Suprapubic skin (tissue), 4 donors: ENCODE data around the gene ESPNL. TPM values are rescaled to one million over a fixed set of nuclear protein-coding genes. Genes with fewer than 3 reads are reported as not detected.
"Not testable (repeated sequence)": the region's sequence is repeated elsewhere in the genome, so short reads cannot be mapped to it uniquely, and the experiment has no call there.

ENCODE experiments used
- DNase-seq, 2 donors: peaks; one replicate each; pipeline ENCODE4 v3.0.0-alpha.2; 2019; ENCODE audit warnings: low spot score in 2 of 2
- H3K27ac ChIP-seq: fragments of 200-600 bp; sonication (generic); one replicate; pipeline ENCODE4 v1.5.1; 2019
- H3K27me3 ChIP-seq: fragments of 200-600 bp; sonication (generic); one replicate; pipeline ENCODE4 v1.5.1; 2019
- H3K36me3 ChIP-seq: fragments of 200-600 bp; sonication (generic); one replicate; pipeline ENCODE4 v1.5.1; 2019
- H3K4me1 ChIP-seq: fragments of 200-600 bp; sonication (generic); one replicate; pipeline ENCODE4 v1.5.1; 2019
- H3K4me3 ChIP-seq: fragments of 200-600 bp; sonication (generic); one replicate; pipeline ENCODE4 v1.5.1; 2019; ENCODE audit warnings: mild to moderate bottlenecking
- H3K9me3 ChIP-seq: fragments of 200-600 bp; sonication (generic); one replicate; pipeline ENCODE4 v1.5.1; 2019
- EP300 ChIP-seq: sonication (generic); formaldehyde crosslinking; IDR thresholded peaks from one replicate; pipeline ENCODE4 v1.6.1; 2017; ENCODE audit warnings: antibody characterized with exemption
- POLR2A ChIP-seq, 2 donors: fragments of 450-650 bp; IDR thresholded peaks; one replicate each; pipeline ENCODE4 v1.6.1; 2017; ENCODE audit warnings: antibody characterized with exemption in 2 of 2, mild to moderate bottlenecking in 2 of 2, moderate library complexity in 2 of 2
- POLR2AphosphoS5 ChIP-seq, 3 donors: sonication (generic); formaldehyde crosslinking; IDR thresholded peaks; one replicate each; pipeline ENCODE4 v1.6.1; 2017; ENCODE audit warnings: antibody characterized with exemption in 3 of 3
- whole genome bisulfite sequencing: methylation state at CpG from one replicate; pipeline ENCODE4 v1.1.5; 2018; 5-methylcytosine and 5-hydroxymethylcytosine counted together
- total RNA-seq, 4 donors: library from RNA; depleted of rRNA; stranded (reverse); fragments of >200 nt; gene quantifications; one replicate each; pipeline ENCODE4 v1.1.0, GENCODE V29; 2016
- TF ChIP-seq, protein P1 (sequence below), 2 donors: fragments of 200-600 bp in 1 of 2; fragments of 450-650 bp in 1 of 2; sonication (generic) in 1 of 2; IDR thresholded peaks; one replicate each; pipeline ENCODE4 v1.5.1; 2016 to 2019; ENCODE audit warnings: antibody characterized with exemption in 2 of 2, mild to moderate bottlenecking in 1 of 2, moderate library complexity in 1 of 2

ESPNL gene
- total RNA-seq, 4 donors from 2014 or later = 0.25 to 0.56 TPM; not detected in 2

DNA sequence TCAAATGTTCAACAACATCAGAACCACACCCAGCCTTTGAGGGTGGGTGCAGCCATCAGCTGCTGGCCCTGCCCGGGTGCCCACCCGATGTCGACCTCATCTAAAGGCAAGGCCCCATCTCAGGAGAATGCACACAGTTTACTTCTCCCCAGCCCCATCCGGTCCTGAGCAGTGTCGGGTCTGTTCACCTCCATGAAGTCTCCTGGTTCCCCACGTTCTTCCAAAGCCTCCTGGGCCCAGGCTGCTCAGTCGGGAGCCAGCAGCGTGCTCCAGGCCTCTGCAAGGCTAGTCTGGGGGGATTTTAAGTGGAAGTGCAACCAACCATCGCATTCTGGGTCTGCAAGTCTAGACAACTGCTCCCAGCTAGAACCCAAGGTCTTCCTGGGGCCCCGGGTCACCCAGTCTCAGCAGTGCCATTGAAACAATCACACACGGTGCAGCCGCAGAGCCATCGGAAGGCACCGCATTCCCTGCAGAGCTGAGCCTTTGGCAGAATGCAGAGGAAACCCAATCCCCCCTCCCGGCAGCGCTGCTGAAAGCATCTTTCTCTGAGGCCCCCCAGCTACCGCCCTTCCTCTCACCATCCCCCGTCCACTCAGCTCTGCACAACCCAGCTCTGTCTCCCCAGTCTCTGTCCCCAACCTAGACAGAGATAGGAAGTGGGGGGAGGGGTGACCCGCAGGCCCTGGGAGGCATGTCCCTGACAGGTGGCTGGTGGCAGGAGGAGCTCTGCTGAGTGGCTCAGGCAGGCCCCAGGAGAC lies 8.5 kb downstream of the ESPNL start:
- no peak for TF ChIP-seq POLR2A (IDR thresholded peaks at IDR 0.05)
- TF ChIP-seq, protein P1, sequence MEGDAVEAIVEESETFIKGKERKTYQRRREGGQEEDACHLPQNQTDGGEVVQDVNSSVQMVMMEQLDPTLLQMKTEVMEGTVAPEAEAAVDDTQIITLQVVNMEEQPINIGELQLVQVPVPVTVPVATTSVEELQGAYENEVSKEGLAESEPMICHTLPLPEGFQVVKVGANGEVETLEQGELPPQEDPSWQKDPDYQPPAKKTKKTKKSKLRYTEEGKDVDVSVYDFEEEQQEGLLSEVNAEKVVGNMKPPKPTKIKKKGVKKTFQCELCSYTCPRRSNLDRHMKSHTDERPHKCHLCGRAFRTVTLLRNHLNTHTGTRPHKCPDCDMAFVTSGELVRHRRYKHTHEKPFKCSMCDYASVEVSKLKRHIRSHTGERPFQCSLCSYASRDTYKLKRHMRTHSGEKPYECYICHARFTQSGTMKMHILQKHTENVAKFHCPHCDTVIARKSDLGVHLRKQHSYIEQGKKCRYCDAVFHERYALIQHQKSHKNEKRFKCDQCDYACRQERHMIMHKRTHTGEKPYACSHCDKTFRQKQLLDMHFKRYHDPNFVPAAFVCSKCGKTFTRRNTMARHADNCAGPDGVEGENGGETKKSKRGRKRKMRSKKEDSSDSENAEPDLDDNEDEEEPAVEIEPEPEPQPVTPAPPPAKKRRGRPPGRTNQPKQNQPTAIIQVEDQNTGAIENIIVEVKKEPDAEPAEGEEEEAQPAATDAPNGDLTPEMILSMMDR (IDR thresholded peaks at IDR 0.05) = no peak
- TF ChIP-seq POLR2AphosphoS5 (IDR thresholded peaks at IDR 0.05) = no peak
- no peak for TF ChIP-seq EP300
- peak; percentile 40 to 75 for DNase-seq
- 54% methylated on average over 18 of the region's 19 CpGs for WGBS
- H3K27ac ChIP-seq = no peak overlapping the region
- no peaks in the 10 kb centered on the region for H3K4me1 ChIP-seq
- H3K9me3 ChIP-seq = peaks cover 5% of the 10 kb centered on the region
- H3K27me3 ChIP-seq = peaks cover 4% of the 10 kb centered on the region
- H3K4me3 ChIP-seq = no peak overlapping the region
- no peaks in the 10 kb centered on the region for H3K36me3 ChIP-seq

DNA sequence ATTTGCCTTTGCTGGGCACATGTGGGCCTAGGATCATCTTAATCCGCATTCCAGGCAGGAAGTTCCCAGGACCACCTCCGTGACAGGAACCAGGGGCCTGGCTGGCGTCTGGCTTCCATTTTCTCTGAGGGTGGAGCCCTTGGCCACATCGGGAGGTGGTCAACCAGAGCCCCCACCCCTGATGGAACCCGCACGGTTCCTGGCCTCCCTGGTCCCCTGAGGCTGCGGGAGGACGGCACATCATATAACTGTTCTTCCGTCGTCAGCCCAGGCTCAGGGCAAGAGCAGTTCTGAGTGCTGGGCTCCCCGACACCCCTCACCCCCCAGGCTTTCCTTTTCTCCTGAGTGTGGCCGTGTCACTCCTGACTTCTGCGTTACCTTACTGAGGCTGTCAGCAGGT lies 13.5 kb downstream of the ESPNL start:
- Histone ChIP-seq H3K36me3 (no peaks in the 10 kb centered on the region), H3K4me1 (no peaks in the 10 kb centered on the region), H3K27ac (no peak overlapping the region), H3K9me3 (peaks cover 5% of the 10 kb centered on the region), H3K27me3 (peaks cover 17% of the 10 kb centered on the region), H3K4me3 (no peak overlapping the region)
- TF ChIP-seq EP300 = no peak
- TF ChIP-seq, protein P1 (IDR thresholded peaks at IDR 0.05) = no peak
- no peak for TF ChIP-seq POLR2AphosphoS5 (IDR thresholded peaks at IDR 0.05)
- no peak for TF ChIP-seq POLR2A (IDR thresholded peaks at IDR 0.05)
- 86% methylated on average over 11 of the region's 13 CpGs for WGBS
- DNase-seq = peak in 1 of 2 donors; percentile 51

DNA sequence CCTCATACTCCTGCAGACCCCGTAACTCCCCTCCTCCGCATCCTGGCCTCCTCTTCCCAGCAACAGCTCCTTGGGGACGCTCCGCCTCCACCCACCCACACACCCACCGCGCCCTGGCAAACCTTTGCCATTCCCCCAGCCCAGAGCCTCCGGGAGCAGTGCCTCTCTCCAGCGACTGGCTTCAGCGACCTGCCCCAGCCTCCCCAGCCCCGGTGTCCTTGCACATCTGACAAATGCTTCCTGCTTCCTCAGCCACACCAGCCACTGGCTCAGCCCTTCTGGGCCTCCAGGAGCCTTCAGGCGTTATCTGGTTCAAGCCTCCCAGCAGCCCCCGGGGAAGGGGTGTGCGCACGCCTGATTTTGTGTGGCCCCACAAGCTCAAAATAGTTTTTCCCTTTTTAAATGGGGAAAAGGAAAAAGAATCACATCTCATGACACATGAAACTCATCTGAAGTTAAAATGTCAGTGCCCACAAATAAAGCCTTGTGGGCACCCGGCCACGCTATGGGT lies 14.2 kb downstream of the ESPNL start:
- peaks cover 5% of the 10 kb centered on the region for H3K9me3 ChIP-seq
- H3K27me3 ChIP-seq = peaks cover 17% of the 10 kb centered on the region
- H3K4me1 ChIP-seq = no peaks in the 10 kb centered on the region
- DNase-seq = no peak
- no peaks in the 10 kb centered on the region for H3K36me3 ChIP-seq
- H3K27ac ChIP-seq = no peak overlapping the region
- no peak overlapping the region for H3K4me3 ChIP-seq
- WGBS = 80% methylated on average over 16 of the region's 16 CpGs
- TF ChIP-seq EP300 (no peak), POLR2A (IDR thresholded peaks at IDR 0.05) (no peak), POLR2AphosphoS5 (IDR thresholded peaks at IDR 0.05) (no peak)
- TF ChIP-seq, protein P1 (IDR thresholded peaks at IDR 0.05) = no peak

DNA sequence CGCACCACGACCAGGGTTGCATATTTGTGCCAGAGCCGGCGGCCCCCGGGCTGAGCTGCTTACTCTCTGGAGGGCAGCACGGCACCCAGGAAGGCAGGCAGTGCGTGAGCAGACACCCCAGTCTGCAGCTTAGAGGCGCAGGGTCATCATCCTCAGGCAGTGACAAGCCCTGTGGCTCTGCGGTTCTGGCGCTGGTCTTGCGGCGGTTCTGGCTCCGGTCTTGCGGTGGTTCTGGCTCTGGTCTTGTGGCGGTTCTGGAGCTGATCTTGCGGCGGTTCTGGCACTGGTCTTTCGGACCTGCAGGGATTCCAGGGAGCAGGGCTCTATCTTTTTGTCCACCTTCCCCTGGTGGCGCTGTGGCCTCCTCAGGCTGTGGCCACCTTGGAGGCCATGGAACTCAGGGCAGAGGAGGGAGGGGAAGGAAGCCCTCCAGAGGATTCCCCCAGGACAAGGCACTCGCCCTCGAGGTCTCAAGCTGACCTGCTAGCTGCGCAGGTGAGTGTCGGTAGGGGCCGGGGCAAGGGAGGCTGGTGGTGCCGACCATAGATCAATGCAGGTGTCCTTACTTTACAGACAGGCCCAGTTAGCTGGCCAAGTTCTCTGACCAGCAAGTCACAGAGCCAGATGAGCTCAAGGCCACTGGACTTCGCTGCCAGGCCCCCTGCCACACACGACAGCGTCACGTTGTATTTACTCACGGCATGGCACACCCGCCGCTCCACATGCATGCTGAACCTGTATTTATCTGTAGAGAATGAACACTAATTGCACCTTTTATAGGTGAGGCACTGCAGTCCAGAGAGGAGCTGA lies 14.9 kb downstream of the ESPNL start:
- Histone ChIP-seq H3K27me3 (peaks cover 23% of the 10 kb centered on the region), H3K9me3 (peaks cover 5% of the 10 kb centered on the region), H3K4me3 (no peak overlapping the region), H3K36me3 (no peaks in the 10 kb centered on the region), H3K4me1 (no peaks in the 10 kb centered on the region), H3K27ac (no peak overlapping the region)
- WGBS = 88% methylated on average over 15 of the region's 32 CpGs
- TF ChIP-seq POLR2AphosphoS5 (IDR thresholded peaks at IDR 0.05) (no peak), EP300 (no peak), POLR2A (IDR thresholded peaks at IDR 0.05) (no peak)
- TF ChIP-seq, protein P1 (IDR thresholded peaks at IDR 0.05) = no peak
- no peak for DNase-seq

DNA sequence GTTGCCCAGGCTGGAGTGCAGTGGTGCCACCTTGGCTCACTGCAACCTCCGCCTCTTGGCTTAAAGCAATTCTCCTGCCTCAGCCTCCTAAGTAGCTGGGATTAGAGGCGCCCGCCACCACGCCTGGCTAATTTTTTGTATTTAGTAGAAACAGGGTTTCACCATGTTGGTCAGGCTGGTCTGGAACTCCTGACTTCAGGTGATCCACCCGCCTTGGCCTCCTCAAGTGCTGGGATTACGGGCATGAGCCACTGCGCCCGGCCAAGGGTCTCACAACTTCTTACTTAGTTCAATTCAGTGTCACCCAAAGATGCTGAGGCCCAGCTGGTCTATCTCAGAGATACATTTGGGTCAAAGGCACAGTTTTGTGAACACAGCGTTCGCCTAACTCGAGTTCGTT lies 15.6 kb downstream of the ESPNL start:
- WGBS = 96% methylated on average over 12 of the region's 12 CpGs
- not testable (repeated sequence) for H3K9me3 ChIP-seq, H3K36me3 ChIP-seq, H3K27ac ChIP-seq, DNase-seq, H3K4me1 ChIP-seq, H3K4me3 ChIP-seq
- H3K27me3 ChIP-seq = peaks cover 29% of the 10 kb centered on the region
